Stimulated activated CD8-positive, alpha-beta memory T cell treated with anti-CD3 and anti-CD28 coated beads, Interleukin-2, amount 100 ng/mL, for 48 hours (primary cell): Measurements from ENCODE around the gene NINJ2.

Source experiments
- DNase-seq, 2 donors: peaks; one replicate each; pipeline ENCODE4 v3.0.0-alpha.2; 2020; ENCODE audit warnings: low read depth in 2 of 2

The NINJ2 gene

GRCh38 chr12:614411-614970 is 48.8 kb downstream of the NINJ2 start:
- DNase-seq = peak in 1 of 2 donors; percentile 17

DNA sequence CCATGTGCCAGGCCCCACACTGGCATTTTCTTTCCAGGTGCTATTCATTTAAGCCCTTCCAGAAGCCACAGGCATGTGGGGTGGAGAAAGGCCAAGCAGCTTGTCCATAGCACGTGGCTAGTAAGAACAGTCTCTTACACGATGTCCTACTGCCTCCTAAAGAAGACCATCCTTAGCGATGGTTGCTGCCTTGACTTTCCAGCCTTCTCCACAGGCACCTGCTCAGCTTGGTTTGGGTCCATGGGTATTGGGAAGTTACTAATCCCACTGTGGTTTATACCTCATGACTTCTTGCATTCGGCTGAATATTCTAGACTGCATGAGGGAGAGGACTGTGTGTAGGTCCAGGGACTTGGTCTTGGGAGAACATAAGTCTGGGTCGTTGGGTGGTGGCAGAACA is 49.2 kb downstream of the NINJ2 start:
- DNase-seq = no peak

- DNase-seq = no peak
Measured at GRCh38 chr12:612886-613285, 50.4 kb downstream of the NINJ2 start.

- no peak for DNase-seq
Measured at GRCh38 chr12:612293-612692, 51.0 kb downstream of the NINJ2 start.

GRCh38 chr12:611721-612120 is 51.5 kb downstream of the NINJ2 start:
- DNase-seq = no peak

DNA sequence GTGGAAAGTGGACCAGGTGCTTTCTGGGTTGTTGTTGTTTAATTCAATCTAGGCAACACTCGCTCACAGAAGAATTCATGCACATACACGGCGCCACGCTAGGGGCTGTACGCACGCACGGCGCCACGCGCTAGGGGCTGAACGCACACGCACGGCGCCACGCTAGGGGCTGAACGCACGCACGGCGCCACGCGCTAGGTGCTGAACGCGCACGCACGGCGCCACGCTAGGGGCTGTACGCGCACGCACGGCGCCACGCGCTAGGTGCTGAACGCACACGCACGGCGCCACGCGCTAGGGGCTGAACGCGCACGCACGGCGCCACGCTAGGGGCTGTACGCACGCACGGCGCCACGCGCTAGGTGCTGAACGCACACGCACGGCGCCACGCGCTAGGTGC is 54.3 kb downstream of the NINJ2 start:
- no peak for DNase-seq

- no peak for DNase-seq
Measured at GRCh38 chr12:608413-608812, 54.8 kb downstream of the NINJ2 start.

GRCh38 chr12:607541-608001 is 55.7 kb downstream of the NINJ2 start:
- no peak for DNase-seq

- DNase-seq = no peak
Measured at GRCh38 chr12:604956-605355, 58.3 kb downstream of the NINJ2 start.

GRCh38 chr12:602700-603068 is 60.6 kb downstream of the NINJ2 start:
- DNase-seq = no peak

DNA sequence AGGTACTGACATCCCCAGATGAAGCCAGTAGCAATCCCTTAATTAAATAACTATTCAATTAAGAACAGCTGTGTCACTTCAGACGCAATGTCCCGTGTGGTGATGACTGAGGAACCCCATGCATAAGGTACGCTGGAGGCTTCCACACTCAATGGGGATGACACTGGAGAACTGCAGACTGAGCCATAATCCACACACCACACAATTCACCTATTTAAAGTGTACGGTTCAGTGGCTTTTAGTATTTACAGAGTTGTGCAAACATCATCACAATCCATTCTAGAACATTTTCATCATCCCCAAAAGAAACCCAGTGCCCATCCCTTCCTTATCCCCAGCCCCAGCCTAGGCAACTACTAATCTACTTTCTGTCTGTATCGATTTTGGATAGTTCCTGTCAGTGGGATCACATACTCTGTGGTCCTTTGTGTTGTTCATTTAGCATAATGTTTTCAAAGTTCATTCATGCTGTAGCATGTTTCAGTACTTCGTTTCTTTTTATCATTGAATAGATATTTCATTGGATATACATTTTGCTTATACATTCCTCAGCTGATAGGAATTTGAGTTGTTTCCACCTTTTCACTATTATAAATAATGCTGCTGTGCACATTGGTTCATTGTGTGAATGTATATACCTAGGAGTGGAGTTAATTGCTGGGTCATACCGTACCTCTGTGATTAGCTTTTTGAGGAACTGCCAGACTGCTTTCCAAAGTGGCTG is 61.1 kb downstream of the NINJ2 start:
- DNase-seq = no peak

- DNase-seq = no peak
Measured at GRCh38 chr12:599756-600155, 63.5 kb downstream of the NINJ2 start.

- DNase-seq = no peak
Measured at GRCh38 chr12:597926-598568, 65.2 kb downstream of the NINJ2 start.

GRCh38 chr12:593396-594270 is 69.6 kb downstream of the NINJ2 start:
- DNase-seq = no peak

- DNase-seq = no peak
Measured at GRCh38 chr12:592024-592505, 71.2 kb downstream of the NINJ2 start.

GRCh38 chr12:591167-592023 is 71.8 kb downstream of the NINJ2 start:
- no peak for DNase-seq

DNA sequence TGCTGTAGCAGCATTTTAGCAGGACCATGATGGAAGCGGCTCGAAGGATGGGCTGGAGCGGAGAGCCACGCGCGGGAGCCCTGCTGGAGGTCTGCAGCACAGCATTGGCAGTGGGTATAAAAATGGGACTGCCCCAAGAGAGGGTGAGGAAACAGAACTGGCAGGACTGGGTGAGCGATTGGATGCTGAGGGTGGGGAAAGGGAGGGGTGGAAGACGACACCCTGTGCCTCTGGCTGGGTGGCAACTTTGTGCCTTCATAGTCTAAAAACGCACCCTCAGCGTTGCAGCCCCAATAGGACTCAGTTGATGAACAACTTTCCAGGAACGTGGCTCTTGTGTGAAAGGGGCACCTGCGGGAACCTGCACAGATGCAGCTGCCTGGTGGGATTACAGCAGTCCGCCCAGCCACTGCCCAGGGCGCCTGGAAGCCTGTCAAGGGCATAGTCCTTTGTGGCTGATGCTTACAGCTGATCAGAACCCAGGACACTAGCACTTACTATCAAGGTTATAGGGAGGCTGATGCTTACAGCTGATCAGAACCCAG is 73.0 kb downstream of the NINJ2 start:
- no peak for DNase-seq

DNA sequence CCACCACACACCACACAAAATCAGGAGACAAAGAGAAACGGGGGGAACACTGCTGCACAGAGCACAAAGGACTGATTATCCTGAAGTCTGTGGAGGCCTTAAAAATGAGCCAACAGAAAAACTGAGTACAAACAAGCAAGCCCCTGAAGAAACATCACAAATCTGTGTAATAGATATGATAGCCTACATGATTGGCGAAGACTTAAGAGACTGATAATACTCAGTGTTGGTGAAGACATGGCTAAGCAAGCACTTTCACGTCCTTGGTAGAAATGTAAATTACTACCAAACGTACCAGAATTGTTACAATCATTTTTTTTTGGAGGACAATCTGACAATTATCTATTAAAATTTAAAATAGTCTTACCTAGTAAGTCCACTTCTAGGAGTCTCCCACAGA is 74.6 kb downstream of the NINJ2 start:
- DNase-seq = no peak

DNA sequence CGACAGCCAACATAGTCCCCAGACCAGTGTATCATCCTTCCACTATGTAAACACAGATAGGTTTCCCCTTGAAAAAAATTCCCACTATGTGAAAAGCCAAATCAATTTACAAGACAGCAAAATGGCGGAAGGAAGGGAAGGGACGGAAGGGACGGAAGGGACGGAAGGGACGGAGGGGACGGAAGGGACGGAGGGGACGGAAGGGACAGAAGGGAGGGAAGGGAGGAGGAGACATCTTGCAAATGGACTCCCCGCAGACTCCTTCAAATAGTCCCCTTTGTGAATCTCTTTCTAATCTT is 75.3 kb downstream of the NINJ2 start:
- DNase-seq = no peak

GRCh38 chr12:587132-588023 is 75.9 kb downstream of the NINJ2 start:
- no peak for DNase-seq
